HG02623 (cell line): ENCODE data around the gene DOCK1.
"Not testable (repeated sequence)": the region's sequence is repeated elsewhere in the genome, so short reads cannot be mapped to it uniquely, and the experiment has no call there.

ENCODE experiments used
- ATAC-seq: cut with Tn5 transposase; IDR thresholded peaks from one replicate; pipeline ENCODE4 v1.9.1; 2021; ENCODE audit warnings: moderate library complexity; ENCODE audit not compliant: unreplicated experiment

The DOCK1 gene

DNA sequence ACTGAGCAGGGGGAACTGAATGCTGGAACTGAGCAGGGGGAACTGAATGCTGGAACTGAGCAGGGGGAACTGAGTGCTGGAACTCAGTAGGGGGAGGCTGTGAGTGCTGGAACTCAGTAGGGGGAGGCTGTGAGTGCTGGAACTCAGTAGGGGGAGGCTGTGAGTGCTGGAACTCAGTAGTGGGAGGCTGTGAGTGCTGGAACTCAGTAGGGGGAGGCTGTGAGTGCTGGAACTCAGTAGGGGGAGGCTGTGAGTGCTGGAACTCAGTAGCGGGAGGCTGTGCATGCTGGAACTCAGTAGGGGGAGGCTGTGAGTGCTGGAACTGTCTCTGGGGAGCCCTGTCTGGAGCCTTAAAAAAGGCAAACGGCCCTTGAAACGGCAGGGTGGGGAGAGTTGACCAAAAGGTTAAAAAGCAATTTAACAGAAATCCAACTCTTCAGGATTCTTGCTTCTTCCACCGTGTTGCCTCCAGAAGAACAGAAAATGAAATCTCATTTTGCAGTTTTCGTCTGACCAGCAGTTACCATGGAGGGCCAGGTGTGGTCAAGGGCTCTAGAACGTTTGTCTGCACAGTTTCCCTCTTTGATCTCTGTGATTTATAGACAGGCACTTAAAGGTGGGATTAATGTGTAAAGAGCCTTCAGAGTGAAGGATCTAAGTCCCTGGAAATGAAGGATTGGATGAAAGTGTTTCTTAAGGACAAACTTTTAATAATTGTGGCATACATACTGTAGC is 19.1 kb downstream of the DOCK1 start:
- no peak for ATAC-seq

DNA sequence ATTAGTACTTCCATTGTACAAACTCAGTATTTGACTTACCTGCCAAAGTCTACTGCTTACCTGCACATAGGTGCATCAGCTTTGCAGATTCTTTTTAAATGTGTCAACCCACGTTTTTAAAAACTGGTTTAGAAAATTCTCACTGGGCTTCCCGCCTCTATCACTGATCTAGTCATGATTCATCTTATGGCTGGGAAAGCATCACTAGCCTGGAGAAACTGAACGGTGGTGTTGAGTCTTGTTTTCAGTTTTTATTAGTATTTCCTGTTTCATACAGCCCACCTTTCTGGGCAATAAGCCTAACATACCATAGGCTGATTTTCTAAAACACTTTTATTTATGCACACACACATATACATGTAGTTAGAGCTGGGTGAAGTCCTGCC is 19.7 kb downstream of the DOCK1 start:
- ATAC-seq: no peak

DNA sequence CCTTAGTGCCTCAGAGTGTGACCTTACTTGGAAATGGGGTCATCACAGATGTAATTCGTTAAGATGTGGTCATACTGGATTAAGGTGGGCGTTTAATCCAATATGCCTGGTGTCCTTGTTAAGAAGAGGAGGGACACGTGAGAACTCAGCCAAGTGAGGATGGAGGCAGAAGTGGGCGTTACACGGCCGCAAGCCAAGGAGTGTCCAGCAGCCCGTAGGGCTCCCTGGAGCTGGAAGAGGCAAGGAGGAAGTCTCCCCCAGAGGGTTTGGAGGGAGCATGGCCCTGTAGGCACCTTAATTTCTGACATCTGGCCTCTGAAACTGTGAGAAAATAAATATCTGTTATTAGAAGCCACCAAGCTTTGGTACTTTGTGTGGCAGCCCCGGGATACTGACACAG is 21.3 kb downstream of the DOCK1 start:
- no peak for ATAC-seq

DNA sequence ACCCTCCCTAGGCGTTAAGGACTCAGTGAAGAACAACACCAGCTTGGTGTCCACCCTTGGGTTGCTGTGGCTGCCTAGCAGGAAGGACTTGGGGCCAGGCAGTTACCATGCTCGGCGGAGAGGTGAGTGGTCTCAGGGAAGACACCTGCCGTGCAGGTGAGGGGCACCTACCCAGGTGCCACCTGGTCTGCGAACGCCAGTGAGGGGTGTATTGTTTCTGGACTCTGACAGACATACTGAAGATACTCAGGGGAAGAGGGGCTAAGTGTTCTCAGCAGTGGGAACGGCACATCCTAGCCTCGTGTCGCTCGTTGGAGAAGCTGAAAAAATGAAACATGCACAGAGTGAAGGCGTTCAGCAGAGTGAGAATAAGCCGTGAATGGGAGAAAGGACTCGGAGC is 22.6 kb downstream of the DOCK1 start:
- no peak for ATAC-seq

DNA sequence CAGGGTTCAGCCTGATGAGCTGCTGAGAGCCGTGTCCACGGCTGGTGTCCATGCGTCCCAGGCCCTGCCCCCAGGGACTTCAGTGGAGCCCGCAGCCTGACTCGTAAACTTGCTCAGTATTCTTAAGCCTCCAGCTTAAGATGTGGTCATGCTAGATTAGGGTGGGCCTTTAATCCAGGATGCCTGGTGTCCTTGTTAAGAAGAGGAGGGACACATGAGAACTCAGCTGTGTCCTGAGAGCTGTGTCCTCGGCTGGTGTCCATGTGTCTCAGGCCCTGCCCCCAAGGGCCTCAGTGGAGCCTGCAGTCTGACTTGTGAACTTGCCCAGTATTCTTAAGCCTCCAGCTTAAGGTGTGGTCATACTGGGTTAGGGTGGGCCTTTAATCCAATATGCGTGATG is 23.0 kb downstream of the DOCK1 start:
- no peak for ATAC-seq

DNA sequence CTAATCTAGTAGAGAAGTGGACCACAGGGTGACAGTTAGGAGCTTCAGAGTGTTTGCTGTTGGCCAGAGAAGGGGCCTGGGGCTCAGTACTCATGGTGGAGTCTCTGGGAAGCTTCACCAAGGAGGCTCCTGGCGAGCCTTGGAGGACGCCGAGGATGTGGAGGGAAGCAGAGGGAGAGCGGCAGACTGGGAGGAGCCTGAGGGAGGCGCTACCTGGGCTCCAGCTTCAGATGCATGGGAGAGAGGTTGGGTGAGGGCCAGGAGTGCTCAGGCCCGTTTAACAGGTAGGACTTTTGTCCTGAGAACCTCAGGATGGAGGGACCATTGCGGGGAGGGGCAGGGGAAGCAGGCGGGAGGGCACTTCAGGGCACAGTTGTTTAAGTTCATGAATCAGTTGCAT is 24.2 kb downstream of the DOCK1 start:
- no peak for ATAC-seq

DNA sequence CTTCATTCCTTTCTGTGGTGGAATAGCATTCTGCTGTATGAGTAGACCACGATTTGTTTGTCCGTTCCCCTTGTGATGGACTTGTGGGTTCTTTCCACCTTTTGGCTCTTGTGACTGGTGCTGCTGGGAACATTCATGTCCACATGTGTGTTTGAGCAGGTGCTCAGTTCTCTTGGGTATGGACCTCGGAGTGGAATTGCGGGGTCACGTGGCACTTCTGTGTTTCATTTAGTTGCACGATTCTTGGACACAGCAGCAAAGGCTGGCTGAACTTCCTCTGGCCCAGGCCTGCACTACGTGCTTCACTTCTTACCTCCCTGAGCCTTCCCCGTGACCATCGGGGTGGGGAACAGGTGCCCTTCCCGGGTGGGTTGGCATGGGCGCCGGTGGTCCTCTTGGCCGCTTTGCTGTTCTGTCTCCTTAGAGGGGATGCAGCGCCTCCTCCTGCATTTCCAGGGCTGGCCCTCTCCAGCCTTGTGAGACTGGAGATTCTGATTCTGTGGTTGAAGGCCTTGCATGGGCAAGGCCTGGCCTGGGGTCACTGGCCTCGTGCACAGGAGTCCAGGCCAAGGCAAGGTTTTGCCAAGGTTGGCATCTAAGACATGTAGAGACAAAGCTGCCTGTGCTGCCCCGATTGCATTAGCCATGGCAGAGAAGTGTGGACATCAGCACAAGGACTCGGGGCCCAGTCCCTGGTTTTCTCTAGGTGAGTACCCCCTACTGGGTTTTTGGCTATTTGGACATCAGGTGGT is 25.1 kb downstream of the DOCK1 start:
- no peak for ATAC-seq

DNA sequence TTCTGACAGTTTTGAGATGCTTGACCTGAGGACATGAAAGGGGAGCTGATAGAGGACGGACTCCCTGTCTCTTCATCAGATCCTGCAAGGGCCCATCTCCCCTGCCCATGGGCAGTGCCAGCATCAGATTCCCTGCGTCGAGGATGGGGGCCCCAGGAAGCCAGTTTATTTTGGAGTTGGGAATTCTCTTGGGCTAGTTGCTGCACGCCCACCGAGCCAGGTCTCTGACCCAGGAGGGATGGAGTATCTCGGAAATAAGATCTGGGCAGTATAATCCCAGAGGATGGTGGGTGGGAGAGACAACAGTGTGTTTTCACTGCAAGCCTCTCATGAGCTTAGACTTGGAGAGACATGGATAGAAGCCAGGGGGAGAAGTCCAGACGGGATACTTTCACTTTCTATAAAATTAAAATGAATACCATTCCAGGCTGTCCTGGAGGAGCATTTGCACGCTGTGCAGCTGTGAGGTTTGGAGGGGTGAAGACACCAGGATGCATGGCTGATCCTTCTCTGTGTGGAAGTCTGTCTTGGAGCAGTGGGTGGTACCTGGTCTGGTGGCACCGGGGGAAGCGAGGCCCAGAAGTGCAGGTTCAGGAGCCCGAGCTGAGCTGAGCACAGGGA is 25.8 kb downstream of the DOCK1 start:
- no peak for ATAC-seq

DNA sequence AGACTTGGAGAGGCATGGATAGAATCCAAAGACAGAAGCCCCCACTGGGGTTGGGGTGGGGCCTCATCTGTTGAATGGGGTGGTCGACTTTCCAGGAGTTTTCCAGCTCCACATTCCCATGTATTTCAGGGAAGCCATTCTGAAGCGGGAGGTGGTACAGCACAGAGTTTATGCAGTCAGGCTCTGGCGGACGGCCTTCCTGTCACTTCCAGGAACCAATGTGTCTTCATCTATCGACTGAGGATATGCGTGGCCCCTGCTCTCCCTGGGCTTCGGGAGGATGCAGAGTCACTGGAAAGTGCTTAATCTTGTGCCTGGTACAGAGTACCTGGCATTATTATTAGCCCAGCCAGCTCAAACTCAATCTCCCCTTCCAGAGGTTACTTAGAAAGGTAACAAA is 26.3 kb downstream of the DOCK1 start:
- no peak for ATAC-seq

DNA sequence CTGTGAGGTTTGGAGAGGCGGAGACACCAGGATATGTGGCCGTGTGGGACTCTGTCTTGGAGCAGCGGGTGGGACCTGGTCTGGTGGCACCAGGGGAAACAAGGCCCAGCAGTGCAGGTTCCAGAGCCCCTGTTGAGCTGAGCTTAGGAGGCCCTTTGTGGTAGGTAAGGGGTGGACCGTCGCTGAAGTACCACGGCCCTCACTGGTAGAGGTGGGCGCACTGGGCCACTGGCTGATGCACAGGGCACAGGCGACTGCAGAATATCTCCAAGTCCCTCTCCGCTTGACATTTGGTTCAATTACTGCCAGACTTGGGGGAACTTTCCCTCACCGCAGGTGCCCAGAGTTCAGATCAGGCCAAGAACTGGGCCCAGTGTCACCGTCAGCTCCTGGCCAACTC is 27.3 kb downstream of the DOCK1 start:
- no peak for ATAC-seq

DNA sequence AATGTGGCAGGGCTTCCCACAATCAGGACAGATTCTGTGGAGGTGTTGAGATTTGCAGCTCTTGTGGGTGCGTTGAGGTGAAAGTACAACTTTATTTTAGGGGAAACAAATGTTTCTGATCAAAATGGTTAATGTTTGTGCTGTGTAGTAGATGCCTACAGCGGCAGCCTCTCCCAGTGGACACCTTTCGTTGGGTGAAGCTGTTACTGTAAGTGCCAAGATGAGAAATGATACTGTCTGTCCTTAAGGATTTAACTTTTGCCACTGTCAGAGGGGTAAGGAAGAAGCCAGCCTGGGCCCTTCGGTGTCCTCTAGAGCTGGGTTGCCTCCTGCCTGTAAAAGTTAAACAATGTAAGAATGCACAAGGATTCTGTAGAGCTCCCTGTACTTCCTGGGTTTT is 27.9 kb downstream of the DOCK1 start:
- ATAC-seq: no peak

DNA sequence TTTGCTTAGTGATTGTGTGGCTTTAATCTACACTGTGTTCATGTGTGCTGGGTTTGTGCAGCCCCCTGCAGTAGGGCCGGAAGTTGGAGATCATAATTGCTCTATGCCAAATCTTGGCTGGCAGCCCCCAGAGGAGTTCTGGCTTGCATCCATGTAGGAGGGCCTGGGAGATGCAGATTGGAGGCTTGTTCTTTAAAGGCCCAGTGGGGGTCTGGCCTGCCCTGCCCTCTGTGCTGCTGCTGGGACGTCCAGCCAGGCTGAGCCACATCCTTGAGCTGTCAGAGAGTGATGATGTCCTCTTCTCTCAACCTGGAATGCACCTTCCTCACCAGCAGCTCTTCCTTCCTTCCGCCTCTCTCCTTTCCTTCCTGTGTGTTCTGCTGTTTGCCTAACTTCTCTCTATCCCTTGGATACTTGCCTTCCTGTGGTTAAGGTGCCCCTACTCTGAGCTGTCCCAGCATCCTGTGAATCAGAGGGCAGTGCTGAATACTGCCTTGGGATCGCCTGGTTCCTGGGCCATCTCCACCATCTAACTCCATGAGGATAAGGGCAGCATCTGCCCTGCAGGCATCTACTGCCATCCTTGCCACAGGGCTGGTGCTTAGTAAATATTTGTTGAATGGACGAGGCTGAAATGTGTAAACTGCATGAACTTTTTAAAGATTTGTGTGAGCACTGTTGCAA is 30.2 kb downstream of the DOCK1 start:
- ATAC-seq: no peak

DNA sequence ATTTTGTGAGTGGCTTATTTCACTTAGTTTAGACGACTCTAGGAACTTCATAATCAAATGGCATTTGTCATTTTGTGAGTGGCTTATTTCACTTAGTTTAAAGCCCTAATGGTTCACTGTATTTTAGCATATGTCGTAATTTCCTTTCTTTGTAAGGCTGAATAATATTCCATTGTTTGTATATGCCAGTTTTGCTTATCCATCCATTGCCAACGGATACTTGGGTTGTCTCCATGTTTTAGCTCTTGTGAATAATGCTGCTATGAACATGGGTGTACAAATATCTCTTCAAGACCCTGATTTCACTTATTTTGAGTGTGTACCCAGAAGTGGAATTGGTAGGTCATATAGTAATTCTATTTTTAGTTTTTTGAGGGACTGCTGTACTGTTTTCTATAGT is 31.8 kb downstream of the DOCK1 start:
- ATAC-seq: no peak

DNA sequence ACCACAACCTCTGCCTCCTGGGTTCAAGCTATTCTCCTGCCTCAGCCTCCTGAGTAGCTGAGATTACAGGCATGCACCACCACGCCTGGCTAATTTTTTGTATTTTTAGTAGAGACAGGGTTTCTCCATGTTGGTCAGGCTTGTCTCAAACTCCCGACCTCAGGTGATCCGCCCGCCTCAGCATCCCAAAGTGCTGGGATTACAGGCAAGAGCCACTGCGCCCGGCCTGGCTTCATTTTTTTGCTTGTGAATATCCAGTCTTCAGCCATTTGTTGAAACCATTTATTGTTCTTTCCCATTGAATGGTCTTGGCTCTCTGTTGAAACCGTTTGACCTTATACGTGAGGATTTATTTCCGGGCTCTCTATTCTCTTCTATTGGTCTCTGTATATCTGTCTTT is 32.9 kb downstream of the DOCK1 start:
- ATAC-seq: not testable (repeated sequence)

DNA sequence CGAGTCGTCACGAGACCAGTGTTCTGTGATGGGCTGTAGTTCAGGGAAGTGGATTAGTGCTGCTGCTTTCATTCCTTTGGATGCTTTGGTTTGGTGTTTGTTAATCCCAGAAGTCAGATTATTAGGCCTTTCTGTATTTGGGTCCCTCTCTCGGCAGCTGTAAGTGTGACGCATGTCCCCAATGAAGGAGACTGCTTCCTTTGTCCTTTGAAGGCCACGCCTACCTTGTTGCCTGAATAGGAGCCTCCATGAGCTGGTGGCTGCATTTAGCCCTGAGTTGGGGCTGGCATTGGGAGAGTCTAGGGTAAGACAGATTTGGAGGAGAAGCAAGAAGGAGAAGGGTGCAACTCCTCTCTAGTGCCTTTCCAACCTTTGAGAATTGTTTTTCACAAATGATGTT is 34.5 kb downstream of the DOCK1 start:
- ATAC-seq: no peak

DNA sequence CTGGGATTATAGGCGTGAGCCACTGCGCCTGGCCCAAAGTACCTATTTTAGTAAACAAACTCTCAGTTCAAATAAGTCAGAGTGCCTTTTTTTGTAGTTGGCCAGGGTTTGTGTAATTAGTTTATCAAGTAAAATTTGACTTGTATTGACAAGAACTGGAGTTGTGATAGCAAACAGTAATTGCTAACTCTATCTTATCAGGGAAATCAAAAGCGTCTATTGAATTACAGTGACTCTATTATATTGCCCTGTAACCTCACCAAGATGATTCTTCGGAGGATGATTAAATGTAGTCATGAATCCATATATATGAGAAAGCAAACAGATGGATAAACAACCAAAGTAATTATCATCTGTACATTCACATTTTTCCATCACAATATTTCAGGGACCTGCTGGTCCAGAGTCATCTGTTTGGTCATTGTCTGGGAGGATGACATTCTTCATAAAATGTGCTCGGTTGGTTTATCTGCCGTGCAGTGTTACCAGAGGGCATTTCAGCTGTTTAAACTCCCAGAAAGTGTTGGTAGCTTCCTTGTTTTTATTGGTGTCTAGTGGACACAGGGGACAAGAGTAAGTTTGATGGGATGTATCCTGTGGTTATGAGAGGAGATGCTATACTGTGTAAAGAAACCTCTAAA is 35.6 kb downstream of the DOCK1 start:
- ATAC-seq: no peak

DNA sequence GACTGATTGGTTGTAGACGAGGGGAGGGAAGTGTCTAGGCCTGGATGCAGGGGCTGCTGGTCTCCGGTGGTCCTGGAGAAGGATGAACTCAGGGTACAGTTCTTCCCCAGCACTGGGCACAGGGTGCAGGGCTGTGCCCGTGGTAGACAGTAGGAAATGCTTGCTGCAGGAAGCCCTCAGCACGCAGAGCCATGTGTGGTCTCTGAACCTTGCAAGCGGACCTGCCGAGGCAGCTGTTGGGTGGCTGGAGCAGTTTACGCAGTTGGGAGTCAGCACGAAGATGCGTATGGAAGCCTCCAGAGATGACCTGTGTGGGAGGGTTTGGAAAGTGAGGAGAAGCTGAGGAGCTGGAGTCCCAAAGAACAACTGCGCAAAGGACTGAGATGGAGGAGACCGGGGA is 39.0 kb downstream of the DOCK1 start:
- ATAC-seq: no peak

DNA sequence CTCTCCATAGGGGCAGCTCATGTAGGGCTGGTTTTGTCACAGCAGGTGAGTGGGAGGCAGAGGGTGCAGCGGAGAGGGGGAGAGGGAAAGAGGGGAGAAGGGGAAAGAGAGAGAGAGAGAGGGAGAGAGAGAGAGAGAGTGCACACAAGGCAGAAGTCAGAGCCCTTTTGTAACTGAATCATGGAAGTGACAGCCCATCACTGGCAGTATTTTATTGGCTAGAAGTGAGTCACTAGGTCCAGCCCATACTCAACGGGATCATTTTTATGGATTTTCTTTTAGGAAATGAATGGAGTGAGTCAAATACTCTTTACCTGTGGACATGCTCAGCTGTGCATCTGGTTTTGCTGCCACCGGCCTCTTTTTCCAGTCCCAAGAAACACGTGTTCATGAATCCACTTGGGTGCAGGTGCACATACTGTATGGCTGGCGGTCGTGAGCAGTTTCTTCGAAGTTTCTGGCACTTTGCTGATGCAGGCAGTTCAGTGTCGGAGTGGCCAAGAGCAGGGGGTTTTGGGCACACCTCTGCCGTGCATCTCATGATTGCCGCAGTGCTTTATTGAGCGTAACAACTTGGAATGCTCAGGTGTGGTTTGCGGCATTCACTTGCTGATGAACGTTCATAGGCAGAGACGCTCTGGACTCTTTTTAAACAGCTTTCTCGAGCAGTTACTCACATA is 40.3 kb downstream of the DOCK1 start:
- no peak for ATAC-seq

DNA sequence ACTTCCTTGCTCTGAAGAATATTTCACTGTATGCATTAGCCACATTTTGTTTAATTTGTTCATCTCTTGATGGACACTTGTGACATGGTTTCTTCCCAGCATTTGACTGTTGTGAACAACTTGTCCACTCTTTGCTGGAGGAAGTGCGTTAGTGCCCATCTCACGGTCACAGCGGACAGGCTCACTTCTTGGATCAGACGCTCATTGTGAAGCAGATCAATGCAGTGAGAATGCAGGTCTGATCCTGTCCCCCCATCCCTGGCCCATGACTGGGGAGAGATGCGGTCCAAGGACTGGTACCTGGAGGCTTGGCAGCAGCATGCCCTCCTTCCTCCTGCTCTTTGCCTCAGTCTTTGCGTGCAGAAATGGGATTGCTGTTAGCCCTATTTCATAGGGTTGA is 41.5 kb downstream of the DOCK1 start:
- ATAC-seq: no peak

DNA sequence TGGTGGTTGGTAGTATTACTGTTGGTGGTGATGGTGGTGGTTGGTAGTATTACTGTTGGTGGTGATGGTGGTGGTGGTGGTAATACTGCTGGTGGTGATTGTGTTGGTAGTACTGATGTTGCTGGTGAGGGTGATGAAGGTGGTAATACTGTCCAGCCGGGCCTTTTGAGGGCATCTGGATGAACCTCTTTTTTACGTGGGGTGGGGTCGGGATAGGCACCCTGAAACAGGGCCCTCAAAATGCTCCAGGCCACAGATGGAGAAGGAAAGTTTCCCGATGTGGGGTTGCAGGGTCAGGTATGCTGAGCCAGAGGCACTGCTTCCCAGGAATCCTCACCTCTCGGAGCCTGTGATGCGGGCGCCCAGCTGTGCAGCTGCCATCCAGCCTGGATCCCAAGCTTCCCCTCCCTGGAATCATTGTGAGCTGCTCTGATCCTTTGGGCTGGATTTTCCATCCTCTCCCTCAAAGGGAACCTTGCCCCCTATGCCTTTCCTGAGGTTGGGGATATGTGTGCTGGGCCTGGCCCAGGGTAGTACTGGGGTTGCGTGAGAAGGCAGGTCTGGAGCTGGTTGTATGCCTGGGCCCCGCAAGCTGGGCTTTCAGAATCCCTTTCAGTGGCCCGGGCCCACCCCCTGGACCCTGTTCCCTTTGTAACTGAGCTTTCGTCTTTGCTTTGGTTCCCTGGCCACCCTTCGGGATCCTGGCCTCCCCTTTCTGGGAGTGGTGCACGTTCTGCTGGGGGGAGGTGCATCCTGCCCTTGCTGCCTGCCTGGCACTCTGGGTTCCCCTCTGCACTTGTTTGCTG is 43.3 kb downstream of the DOCK1 start:
- no peak for ATAC-seq
